ENCODE measurements around the gene HACL1.

Gene HACL1

DNA sequence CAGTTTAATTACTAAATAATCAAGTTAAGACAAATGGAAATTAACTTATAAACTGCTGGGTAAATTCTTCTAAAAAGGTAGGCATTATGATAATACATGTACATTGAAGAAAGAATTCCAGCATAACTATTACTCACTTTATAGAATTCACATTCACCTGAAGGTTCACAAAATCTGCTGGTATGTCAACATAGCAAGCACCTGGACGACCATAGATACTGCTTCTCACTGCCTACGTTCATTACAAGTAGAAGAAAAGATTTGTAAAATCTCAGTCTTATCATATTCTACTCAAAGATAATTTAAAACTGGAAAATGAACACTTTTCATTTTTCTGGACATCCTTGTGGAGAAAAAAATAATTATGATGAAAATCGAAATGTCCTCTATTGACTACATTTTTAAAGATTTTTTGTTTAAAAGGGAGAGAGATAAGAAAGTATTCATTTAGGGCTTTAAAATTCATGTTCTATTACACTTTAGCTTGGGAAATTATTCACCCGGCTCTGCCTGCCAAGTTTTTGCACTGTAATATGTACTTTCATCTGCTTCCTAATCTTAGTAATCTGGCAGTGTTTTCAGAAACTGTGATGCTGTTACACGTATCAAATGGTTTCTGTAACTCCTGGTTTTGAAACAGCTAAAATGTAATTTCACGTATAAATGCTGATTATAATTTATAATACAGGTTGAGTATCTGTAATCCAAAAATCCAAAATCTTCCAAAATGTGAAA lies 16.1 kb downstream of the HACL1 start:
- H3K36me3 ChIP-seq (ENCODE audit: insufficient read depth, low read length): peaks cover 66% of the 10 kb centered on the region
- no peak overlapping the region for H3K4me3 ChIP-seq (ENCODE audit: low read length)
- no peak overlapping the region for H2AFZ ChIP-seq (ENCODE audit: low read depth, low read length)
- no peaks in the 10 kb centered on the region for H3K27me3 ChIP-seq (ENCODE audit: insufficient read depth, low read length)
- H3K4me1 ChIP-seq (ENCODE audit: insufficient read depth, low read length): no peaks in the 10 kb centered on the region
- no peaks in the 10 kb centered on the region for H3K9me3 ChIP-seq (ENCODE audit: low read length)

DNA sequence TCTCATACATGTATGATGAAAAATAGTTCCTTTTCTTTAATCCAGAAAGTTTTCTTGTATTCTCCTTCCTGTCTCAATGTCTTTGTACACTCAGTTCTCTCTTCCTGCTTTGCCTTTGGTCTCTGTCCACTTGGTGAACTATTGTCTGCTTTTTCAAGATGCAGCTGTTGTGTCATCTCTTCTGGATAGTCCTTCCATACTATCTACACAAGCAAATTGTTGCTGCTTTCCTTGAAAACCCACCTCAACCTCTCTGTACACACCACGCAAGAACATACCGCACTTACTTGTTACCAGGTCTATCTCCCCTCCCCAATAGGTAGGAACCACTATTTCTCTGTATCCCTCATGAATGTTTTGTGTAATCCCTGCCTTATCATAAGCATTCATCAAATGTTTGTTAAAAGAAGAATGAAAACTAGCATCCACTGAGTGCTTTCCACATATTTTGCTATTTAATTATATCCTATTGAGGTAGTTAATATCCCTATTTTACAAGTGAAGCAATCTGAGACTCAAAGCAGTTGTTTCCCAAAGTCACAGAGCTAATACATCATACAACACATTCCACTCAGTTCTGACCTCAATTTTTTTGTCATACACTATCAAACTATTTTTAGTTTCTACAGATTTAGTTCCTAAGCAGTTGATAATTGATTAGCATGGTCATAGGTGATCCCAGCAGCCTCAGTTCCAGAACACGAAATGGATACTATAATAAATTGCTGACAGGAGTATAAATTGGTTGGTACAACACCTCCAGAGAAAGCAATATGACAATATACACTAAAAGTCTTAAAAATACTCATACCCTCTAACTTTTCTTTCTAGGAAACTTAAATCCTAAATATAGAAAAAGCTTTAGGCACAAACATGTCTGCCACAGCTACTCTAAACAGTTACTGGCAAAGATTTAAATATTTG lies 19.6 kb downstream of the HACL1 start:
- Histone ChIP-seq H3K4me3 (ENCODE audit: low read length) (no peak overlapping the region), H3K36me3 (ENCODE audit: insufficient read depth, low read length) (peaks cover 62% of the 10 kb centered on the region), H3K27me3 (ENCODE audit: insufficient read depth, low read length) (no peaks in the 10 kb centered on the region), H2AFZ (ENCODE audit: low read depth, low read length) (no peak overlapping the region), H3K4me1 (ENCODE audit: insufficient read depth, low read length) (no peaks in the 10 kb centered on the region), H3K9me3 (ENCODE audit: low read length) (no peaks in the 10 kb centered on the region)

DNA sequence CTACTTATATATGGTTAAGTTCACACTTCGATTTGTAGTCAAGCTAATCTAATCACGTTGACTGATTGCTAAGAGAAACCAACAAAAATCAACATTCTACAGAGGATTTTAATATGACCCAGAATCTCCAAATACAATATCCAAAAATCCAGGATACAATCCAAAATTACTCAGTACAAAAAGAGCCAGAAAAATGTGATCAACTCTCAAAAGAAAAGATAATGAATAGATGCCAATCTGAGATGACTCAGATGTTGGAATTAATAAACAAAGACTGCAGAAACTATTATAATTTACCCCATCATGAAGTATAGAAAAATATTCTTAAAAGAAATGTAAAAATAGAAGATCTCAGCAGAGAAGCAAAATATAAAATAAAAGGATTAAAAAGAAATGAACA lies 22.3 kb downstream of the HACL1 start:
- H3K4me1 ChIP-seq (ENCODE audit: insufficient read depth, low read length): no peaks in the 10 kb centered on the region
- H2AFZ ChIP-seq (ENCODE audit: low read depth, low read length): no peak overlapping the region
- H3K4me3 ChIP-seq (ENCODE audit: low read length): no peak overlapping the region
- H3K27me3 ChIP-seq (ENCODE audit: insufficient read depth, low read length): no peaks in the 10 kb centered on the region
- no peaks in the 10 kb centered on the region for H3K9me3 ChIP-seq (ENCODE audit: low read length)
- H3K36me3 ChIP-seq (ENCODE audit: insufficient read depth, low read length): peaks cover 49% of the 10 kb centered on the region

DNA sequence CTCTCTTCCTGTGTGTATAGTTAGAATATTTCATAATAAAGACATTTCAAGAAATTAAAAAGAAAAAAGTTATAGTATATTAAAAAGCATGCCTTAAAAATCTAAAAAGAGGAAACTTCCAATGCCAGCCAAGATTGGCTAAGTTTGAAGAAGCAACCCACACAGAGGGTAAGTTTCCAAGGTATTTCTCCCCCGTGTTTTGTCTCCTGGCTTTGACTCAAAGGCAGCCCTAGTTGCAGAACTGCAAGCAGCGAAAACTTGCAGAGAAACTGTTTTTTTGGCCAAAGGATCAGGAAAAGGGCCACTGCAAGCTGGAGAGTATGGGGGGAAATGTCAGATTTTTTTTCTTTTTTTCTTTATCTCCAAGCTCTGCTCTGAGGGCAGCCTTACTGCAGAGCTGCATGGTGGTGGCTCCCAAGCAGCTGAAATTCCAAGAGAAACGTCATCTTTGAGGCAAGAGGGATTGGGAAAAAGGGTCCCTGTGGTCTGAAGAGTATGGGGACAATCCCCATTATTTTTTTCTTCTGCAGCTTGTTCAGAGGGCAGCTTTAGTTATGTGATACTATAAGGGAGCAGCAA lies 23.0 kb downstream of the HACL1 start:
- Histone ChIP-seq H3K9me3 (ENCODE audit: low read length) (no peaks in the 10 kb centered on the region), H2AFZ (ENCODE audit: low read depth, low read length) (no peak overlapping the region), H3K4me1 (ENCODE audit: insufficient read depth, low read length) (no peaks in the 10 kb centered on the region), H3K36me3 (ENCODE audit: insufficient read depth, low read length) (peaks cover 53% of the 10 kb centered on the region), H3K27me3 (ENCODE audit: insufficient read depth, low read length) (no peaks in the 10 kb centered on the region), H3K4me3 (ENCODE audit: low read length) (no peak overlapping the region)

DNA sequence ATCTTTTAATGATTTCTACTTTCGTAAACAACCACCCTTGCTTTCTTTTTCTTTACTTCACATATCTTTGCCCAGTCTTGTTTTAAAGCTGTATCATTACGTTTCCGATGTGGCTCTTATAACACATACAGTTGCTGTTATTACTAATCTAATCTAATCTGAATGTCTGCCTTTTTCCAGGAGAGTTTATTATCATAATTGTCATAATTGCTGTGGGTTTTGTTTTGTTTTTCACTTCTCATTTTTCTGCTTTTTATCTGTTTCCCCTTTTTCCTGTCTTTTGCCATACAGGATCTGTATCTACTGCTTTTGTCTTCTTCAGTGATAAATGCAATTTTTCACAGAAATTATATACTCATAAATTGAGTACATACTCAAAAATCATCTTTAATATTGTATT lies 24.9 kb downstream of the HACL1 start:
- Histone ChIP-seq H3K4me3 (ENCODE audit: low read length) (no peak overlapping the region), H3K27me3 (ENCODE audit: insufficient read depth, low read length) (no peaks in the 10 kb centered on the region), H2AFZ (ENCODE audit: low read depth, low read length) (no peak overlapping the region), H3K36me3 (ENCODE audit: insufficient read depth, low read length) (peaks cover 46% of the 10 kb centered on the region), H3K4me1 (ENCODE audit: insufficient read depth, low read length) (no peaks in the 10 kb centered on the region), H3K9me3 (ENCODE audit: low read length) (no peaks in the 10 kb centered on the region)

- Histone ChIP-seq H3K9me3 (ENCODE audit: low read length) (no peaks in the 10 kb centered on the region), H3K4me1 (ENCODE audit: insufficient read depth, low read length) (no peaks in the 10 kb centered on the region), H3K4me3 (ENCODE audit: low read length) (no peak overlapping the region), H3K27me3 (ENCODE audit: insufficient read depth, low read length) (no peaks in the 10 kb centered on the region), H3K36me3 (ENCODE audit: insufficient read depth, low read length) (peaks cover 40% of the 10 kb centered on the region), H2AFZ (ENCODE audit: low read depth, low read length) (no peak overlapping the region)
Measured at GRCh38 chr3:15575446-15575845, 25.9 kb downstream of the HACL1 start.

DNA sequence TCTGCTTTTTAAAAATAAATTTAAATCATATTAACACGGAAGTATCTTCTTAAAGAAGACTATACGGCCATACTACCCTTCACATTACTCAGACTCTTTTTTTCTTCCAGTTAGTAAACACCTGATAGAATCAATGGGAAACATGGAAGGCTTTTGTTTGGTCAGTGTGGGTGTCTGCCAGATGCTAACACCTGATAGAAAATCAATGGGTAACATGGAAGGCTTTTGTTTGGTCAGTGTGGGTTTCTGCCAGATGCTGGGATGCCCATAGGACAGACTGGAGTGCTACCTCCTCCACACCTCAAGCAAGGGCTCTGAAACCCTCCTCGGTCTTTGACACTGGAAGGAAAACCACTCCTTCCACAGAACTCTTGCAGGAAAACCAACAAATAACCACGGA lies 29.2 kb downstream of the HACL1 start:
- Histone ChIP-seq H3K4me1 (ENCODE audit: insufficient read depth, low read length) (no peaks in the 10 kb centered on the region), H3K4me3 (ENCODE audit: low read length) (no peak overlapping the region), H3K27me3 (ENCODE audit: insufficient read depth, low read length) (no peaks in the 10 kb centered on the region), H3K9me3 (ENCODE audit: low read length) (no peaks in the 10 kb centered on the region), H3K36me3 (ENCODE audit: insufficient read depth, low read length) (peaks cover 39% of the 10 kb centered on the region), H2AFZ (ENCODE audit: low read depth, low read length) (no peak overlapping the region)

GRCh38 chr3:15563190-15563589 lies 38.2 kb downstream of the HACL1 start:
- Histone ChIP-seq H3K36me3 (ENCODE audit: insufficient read depth, low read length) (peaks cover 49% of the 10 kb centered on the region), H3K9me3 (ENCODE audit: low read length) (no peaks in the 10 kb centered on the region), H3K27me3 (ENCODE audit: insufficient read depth, low read length) (no peaks in the 10 kb centered on the region), H3K4me3 (ENCODE audit: low read length) (no peak overlapping the region), H2AFZ (ENCODE audit: low read depth, low read length) (no peak overlapping the region), H3K4me1 (ENCODE audit: insufficient read depth, low read length) (no peaks in the 10 kb centered on the region)

- no peak overlapping the region for H3K4me3 ChIP-seq (ENCODE audit: low read length)
- H3K9me3 ChIP-seq (ENCODE audit: low read length): no peaks in the 10 kb centered on the region
- H3K36me3 ChIP-seq (ENCODE audit: insufficient read depth, low read length): peaks cover 43% of the 10 kb centered on the region
- H2AFZ ChIP-seq (ENCODE audit: low read depth, low read length): no peak overlapping the region
- H3K4me1 ChIP-seq (ENCODE audit: insufficient read depth, low read length): no peaks in the 10 kb centered on the region
- H3K27me3 ChIP-seq (ENCODE audit: insufficient read depth, low read length): no peaks in the 10 kb centered on the region
Measured at GRCh38 chr3:15562560-15562959, 38.8 kb downstream of the HACL1 start.

GRCh38 chr3:15558581-15558980 lies 42.8 kb downstream of the HACL1 start:
- Histone ChIP-seq H2AFZ (ENCODE audit: low read depth, low read length) (no peak overlapping the region), H3K9me3 (ENCODE audit: low read length) (no peaks in the 10 kb centered on the region), H3K27me3 (ENCODE audit: insufficient read depth, low read length) (no peaks in the 10 kb centered on the region), H3K4me3 (ENCODE audit: low read length) (no peak overlapping the region), H3K4me1 (ENCODE audit: insufficient read depth, low read length) (no peaks in the 10 kb centered on the region), H3K36me3 (ENCODE audit: insufficient read depth, low read length) (peaks cover 29% of the 10 kb centered on the region)

- Histone ChIP-seq H3K4me1 (ENCODE audit: insufficient read depth, low read length) (no peaks in the 10 kb centered on the region), H3K9me3 (ENCODE audit: low read length) (no peaks in the 10 kb centered on the region), H2AFZ (ENCODE audit: low read depth, low read length) (no peak overlapping the region), H3K27me3 (ENCODE audit: insufficient read depth, low read length) (no peaks in the 10 kb centered on the region), H3K36me3 (ENCODE audit: insufficient read depth, low read length) (peaks cover 25% of the 10 kb centered on the region), H3K4me3 (ENCODE audit: low read length) (no peak overlapping the region)
Measured at GRCh38 chr3:15557511-15557946, 43.8 kb downstream of the HACL1 start.

DNA sequence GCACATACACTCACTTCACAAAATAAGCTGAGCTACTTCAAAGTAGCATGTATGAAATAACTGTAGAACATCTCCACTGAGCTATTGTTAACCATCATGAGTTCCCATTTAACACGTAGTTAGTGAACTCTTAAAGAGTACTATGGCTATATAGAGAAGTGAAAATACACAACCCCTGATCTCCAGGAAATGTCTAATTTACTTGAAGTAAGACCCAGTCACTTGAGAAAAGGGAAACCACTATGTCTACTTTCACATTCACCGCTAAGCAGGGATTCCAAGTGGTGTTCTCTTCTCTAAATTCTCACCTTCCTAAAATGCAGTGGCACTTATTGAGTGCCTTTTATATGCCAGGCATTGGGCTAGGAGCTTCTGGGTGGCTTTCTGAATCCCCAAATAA lies 44.9 kb downstream of the HACL1 start:
- Histone ChIP-seq H2AFZ (ENCODE audit: low read depth, low read length) (no peak overlapping the region), H3K36me3 (ENCODE audit: insufficient read depth, low read length) (peaks cover 22% of the 10 kb centered on the region), H3K27me3 (ENCODE audit: insufficient read depth, low read length) (no peaks in the 10 kb centered on the region), H3K4me1 (ENCODE audit: insufficient read depth, low read length) (no peaks in the 10 kb centered on the region), H3K9me3 (ENCODE audit: low read length) (no peaks in the 10 kb centered on the region), H3K4me3 (ENCODE audit: low read length) (no peak overlapping the region)

DNA sequence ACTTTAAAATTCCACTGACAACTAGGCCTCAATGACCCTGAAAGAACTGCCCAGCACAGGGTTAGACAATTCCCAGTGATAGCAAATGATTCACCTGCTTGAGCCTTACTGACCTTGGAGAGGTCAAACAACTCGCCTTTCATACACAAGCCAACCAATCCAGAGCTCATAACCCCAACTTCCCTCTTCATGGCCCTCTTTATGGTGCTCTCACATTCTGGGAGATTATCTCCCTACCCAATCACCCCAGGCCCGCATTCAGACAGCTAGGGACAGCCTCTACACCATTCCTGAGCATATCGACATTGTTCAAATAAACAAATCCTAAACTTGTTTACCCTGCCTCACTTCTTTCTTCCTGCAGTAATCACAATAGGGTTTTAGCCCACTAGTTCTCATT lies 47.6 kb downstream of the HACL1 start:
- Histone ChIP-seq H2AFZ (ENCODE audit: low read depth, low read length) (no peak overlapping the region), H3K9me3 (ENCODE audit: low read length) (no peaks in the 10 kb centered on the region), H3K4me1 (ENCODE audit: insufficient read depth, low read length) (no peaks in the 10 kb centered on the region), H3K27me3 (ENCODE audit: insufficient read depth, low read length) (no peaks in the 10 kb centered on the region), H3K4me3 (ENCODE audit: low read length) (no peak overlapping the region), H3K36me3 (ENCODE audit: insufficient read depth, low read length) (peaks cover 11% of the 10 kb centered on the region)

Measured in neuron (in vitro differentiated cells).